HG02678 (cell line): Measurements from ENCODE around the gene CCDC152.
"Not testable (repeated sequence)": the region's sequence is repeated elsewhere in the genome, so short reads cannot be mapped to it uniquely, and the experiment has no call there.

Experiments used
- ATAC-seq: cut with Tn5 transposase; IDR thresholded peaks from one replicate; pipeline ENCODE4 v1.9.1; 2021; ENCODE audit warnings: mild to moderate bottlenecking, moderate library complexity; ENCODE audit not compliant: unreplicated experiment

The CCDC152 gene, protein sequence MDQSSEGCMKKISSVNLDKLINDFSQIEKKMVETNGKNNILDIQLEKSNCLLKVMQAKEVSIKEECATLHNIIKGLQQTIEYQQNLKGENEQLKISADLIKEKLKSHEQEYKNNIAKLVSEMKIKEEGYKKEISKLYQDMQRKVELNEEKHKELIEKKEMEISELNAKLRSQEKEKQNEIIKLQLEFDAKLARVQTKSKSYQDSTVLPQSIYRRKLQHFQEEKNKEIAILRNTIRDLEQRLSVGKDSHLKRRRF

DNA sequence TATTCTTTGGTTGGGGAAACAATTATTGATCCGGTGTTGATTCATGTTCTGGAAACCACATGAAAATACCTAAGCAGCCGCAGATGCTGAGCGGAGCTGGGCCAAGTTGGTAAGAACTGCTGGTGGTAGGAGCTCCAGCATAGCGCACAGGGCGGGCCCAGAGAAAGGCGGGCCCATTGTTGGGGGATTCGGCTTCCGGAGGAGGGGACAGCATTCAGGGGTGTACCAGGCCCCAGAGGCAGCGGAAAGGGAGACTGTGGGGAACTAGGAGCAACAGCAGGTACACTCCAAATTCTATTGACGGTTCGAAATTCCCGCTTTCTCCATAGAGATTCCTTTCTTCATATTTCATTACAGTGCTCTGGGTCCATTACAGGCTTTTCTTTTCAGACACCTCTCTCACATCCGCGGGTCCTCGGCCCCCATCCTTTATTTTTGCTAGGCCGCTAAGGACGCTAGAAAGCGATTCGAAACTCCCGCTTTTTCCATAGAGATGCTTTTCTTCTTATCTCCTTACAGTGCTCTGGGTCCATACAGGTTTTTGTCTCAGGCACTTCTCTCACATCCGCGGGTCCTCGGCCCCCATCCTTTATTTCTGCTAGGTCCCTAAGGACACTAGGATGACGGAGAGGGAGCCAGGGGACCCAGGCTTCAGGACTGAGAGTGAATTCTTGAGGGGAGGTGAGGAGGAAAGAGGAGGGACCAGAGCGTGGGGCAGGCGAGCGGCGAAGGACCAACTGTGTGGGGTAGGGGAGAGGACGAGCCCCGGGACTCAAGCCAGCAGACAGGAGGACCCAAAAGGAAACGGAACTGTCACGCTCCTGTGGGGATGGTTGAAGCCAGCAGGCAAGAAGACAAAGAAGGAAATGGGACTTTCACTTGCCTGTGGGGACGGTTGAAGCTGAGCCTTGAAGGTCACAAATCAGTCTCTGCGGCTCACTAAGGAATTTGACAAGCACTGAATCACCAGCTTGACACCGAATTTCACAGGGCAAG is at the start of gene CCDC152:
Gene CCDC152 (plus strand): TSS at position 213 of the 996 bp plus-strand sequence. CDS start 2,304 bp downstream, outside the sequence.
- ATAC-seq: peak; percentile 86

DNA sequence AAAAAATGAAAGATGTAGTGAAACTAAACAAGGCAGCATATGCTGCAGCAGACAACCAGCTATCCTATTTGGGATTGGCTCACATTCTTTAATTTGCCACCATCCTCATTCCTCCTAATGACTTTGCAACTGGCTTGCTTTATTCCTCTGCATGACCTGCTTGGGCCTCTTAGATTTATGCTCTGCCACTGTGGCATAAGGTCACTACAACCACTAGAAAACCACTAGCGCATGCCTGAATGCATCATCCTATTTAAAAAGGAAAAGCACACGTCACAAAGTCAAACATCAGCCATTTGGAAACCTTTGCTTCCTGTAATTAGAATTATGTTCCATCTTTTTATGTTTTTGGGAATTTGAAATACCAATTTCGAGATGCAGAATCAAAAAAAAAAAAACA is 40.8 kb upstream of the CCDC152 start:
- no peak for ATAC-seq

DNA sequence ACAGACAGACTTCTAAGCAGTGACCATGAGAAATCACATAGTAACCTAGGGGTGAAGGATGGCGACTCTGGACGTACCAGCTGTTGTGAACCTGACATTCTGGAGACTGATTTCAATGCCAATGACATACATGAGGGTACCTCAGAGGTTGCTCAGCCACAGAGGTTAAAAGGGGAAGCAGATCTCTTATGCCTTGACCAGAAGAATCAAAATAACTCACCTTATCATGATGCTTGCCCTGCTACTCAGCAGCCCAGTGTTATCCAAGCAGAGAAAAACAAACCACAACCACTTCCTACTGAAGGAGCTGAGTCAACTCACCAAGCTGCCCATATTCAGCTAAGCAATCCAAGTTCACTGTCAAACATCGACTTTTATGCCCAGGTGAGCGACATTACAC is 38.0 kb upstream of the CCDC152 start:
- peak; percentile 76 for ATAC-seq

DNA sequence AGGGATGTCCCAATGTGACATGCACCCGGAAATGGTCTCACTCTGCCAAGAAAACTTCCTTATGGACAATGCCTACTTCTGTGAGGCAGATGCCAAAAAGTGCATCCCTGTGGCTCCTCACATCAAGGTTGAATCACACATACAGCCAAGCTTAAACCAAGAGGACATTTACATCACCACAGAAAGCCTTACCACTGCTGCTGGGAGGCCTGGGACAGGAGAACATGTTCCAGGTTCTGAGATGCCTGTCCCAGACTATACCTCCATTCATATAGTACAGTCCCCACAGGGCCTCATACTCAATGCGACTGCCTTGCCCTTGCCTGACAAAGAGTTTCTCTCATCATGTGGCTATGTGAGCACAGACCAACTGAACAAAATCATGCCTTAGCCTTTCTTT is 37.6 kb upstream of the CCDC152 start:
- peak; percentile 14 for ATAC-seq

DNA sequence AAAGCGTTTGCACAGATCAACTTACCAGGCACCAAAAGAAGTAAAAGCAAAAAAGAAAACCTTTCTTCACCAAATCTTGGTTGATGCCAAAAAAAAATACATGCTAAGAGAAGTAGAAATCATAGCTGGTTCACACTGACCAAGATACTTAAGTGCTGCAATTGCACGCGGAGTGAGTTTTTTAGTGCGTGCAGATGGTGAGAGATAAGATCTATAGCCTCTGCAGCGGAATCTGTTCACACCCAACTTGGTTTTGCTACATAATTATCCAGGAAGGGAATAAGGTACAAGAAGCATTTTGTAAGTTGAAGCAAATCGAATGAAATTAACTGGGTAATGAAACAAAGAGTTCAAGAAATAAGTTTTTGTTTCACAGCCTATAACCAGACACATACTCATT is 36.4 kb upstream of the CCDC152 start:
- ATAC-seq: no peak

DNA sequence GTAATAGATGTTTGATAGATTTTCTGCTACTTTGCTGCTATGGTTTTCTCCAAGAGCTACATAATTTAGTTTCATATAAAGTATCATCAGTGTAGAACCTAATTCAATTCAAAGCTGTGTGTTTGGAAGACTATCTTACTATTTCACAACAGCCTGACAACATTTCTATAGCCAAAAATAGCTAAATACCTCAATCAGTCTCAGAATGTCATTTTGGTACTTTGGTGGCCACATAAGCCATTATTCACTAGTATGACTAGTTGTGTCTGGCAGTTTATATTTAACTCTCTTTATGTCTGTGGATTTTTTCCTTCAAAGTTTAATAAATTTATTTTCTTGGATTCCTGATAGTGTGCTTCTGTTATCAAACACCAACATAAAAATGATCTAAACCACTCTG is 35.1 kb upstream of the CCDC152 start:
- no peak for ATAC-seq

DNA sequence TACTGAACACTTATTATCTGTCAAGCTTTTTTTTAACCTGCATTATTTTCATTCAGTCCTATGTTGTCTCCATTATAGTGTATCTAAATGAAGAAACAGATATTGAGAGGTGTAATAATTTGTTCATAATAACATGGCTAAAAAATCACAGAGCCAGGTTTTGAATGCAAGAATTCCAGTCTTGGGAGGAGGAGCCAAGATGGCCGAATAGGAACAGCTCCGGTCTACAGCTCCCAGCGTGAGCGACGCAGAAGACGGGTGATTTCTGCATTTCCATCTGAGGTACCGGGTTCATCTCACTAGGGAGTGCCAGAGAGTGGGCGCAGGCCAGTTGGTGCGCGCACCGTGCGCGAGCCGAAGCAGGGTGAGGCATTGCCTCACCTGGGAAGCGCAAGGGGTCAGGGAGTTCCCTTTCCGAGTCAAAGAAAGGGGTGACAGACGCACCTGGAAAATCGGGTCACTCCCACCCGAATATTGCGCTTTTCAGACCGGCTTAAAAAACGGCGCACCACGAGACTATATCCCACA is 22.0 kb upstream of the CCDC152 start:
- ATAC-seq: not testable (repeated sequence)

DNA sequence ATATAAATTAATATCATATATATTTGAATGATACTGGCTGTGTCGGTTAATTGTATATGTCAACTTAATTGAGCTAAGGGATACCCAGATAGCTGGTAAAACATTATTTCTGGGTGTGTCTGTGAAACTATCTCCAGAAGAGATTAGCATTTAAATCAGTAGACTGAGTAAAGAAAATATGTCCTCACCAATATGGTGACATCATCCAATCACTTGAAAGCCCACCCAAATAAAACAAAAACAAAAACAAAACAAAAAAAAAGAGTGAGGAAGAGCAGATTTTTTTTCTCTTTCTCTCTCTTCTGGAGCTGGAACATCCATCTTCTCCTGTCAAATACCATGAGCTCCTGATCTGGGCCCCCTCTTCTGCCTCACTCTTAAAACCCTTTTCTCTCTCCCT is 15.7 kb upstream of the CCDC152 start:
- no peak for ATAC-seq

DNA sequence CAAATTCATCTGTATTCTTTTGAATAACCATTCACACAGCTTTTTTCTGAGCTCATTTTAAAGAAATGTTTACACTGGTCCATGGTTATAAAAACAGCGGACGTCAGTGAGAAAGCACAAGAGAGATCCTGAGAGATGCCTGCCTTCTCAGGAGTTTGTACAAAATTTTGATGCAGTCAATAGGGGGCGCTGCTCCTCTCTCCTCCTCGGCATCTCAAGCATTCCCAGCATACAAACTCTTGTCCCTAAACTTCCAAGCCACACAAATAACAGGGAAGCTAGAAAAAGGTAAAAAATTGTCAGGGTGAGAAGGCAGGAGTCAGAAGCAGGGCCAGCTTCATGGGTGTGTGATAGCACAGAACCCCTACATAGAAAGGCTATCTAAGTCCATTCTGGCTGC is 11.2 kb upstream of the CCDC152 start:
- ATAC-seq: no peak

DNA sequence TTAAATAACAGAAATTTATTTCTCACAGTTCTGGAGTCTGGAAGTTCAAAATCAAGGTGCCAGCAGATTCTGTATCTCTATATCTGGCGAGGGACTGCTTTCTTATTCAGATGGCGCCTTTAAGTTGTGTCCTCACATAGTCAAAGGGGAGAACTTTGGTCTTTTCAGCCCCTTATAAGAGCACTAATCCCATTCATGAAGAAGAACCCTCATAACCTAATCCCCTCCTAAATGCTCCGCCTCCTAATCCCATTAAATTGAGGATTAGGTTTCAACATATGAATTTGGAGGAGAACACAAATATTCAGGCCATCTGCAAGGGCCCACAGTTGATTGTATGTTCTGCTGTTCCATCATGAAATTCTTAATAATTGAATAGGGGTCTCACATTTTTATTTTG is 10.8 kb upstream of the CCDC152 start:
- no peak for ATAC-seq

DNA sequence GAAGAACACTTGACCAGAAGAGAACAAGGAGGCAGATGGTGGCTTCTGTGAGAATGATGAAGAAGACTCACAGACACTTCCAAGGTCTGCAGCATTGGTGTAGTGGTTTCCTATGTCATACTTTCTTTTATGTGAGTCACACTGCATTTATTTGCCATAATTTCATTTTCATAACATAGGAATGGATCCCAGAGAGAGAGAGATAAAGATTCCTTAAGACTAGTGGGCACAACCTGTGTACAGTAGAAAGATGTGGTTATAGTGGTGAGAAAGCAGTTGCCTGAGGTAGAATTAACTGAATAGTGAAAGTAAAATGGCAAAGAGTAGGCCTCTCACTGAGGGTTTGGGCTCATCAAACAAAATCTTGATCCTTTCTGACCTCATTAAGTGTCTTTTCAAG is 7.6 kb upstream of the CCDC152 start:
- ATAC-seq: no peak

DNA sequence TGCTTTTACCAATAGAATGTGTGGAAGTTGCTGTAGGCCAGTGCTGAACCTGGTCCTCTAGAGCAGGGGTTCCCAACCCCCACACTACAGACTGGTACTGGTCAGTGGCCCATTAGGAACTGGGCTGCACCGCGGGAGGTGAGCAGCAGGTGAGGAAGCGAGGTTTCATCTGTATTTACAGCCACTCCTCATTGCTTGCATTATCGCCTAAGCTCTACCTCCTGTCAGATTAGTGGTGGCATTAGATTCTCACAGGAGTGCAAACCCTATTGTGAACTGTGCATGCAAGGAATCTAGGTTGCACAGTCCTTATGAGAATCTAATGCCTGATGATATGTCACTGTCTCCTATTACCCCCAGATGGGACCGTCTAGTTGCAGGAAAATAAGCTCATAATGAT is 6.1 kb upstream of the CCDC152 start:
- no peak for ATAC-seq

DNA sequence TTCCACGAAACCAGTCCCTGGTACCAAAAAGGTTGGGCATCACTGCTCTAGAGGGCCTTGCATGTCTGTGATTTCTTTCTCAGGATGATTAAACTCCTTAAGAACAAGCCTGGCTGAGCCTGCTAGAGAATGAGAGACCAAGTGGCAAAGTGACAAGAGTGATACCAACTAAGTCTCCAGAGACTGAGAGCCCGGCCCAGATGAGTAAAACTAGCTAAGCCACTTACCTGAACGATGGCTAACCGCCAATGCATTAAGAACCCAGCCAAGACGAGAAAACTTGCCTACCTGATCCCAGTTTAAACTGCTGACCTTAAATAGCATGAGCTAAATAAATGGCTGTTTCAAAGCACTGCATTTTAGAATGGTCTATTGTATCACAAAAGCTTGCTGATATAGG is 5.6 kb upstream of the CCDC152 start:
- no peak for ATAC-seq

DNA sequence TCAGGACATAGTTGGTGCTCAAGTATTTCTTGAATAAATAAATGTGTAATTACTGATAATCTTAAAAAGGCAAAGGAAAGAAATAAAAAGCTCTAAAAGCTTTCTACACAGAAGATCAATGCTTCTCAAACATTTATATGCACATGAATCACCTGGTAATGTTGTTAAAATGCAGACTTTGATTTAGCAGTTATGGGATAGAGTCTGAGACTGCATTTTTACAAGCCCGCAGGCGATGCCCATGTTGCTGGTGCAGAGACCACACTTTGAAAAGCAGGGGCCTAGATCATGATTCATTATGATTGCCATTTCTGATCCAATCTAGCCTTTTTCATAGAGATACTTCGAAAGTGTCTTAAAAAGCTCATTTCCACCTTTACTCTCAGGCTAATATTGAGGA is 3.5 kb upstream of the CCDC152 start:
- no peak for ATAC-seq

DNA sequence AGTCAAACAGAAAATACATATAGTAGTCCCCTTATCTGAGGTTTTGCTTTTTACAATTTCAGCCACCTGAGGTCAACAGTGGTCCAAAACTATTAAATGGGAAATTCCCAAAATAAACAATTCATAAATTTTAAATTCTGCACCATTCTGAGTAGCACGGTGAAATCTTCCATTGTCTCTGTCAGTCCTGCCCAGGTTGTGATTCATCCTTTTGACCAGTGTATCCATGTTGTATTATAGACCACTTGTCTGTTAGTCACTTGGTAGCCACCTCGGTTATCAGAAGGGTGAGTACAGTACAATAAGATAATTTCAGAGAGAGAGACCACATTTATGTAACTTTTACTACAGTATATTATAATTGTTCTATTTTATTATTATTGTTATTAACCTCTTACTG is 2.8 kb downstream of the CCDC152 start:
- no peak for ATAC-seq

DNA sequence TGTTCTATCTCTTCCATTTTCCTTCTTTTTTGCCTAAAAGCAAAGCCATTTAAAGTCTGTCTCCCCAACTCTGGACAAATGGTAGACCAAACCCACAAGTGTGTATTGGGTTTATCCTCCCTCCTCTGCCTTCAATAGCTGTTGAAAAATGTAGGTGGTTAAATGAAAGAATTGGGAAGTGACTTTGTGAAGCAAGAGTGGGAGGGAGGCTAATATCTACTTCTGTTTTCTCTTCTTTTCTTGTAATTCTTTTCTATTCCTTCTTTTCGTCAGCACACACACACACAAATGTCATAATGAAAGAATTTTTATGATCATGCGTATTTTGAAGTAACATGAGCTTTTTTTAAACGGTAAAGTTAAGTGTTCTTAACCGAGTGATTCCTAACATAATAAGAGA is 3.8 kb downstream of the CCDC152 start:
- no peak for ATAC-seq

DNA sequence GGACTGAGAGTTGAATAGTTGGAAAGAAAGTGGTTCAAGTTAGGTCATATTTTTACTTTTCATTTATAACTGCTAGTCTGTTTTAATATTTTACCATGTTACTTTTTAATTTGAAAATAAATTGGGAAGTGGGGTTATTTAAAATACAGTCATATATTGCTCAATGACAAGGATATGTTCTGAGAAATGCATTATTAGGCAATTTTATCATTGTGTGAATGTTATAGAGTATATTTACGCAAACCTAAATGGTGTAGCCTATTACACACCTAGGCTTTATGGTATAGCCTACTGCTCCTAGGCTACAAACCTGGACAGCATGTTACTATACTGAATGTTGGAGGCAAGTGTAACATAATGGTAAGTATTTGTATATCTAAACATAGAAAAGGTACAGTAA is 5.2 kb downstream of the CCDC152 start:
- ATAC-seq: no peak

DNA sequence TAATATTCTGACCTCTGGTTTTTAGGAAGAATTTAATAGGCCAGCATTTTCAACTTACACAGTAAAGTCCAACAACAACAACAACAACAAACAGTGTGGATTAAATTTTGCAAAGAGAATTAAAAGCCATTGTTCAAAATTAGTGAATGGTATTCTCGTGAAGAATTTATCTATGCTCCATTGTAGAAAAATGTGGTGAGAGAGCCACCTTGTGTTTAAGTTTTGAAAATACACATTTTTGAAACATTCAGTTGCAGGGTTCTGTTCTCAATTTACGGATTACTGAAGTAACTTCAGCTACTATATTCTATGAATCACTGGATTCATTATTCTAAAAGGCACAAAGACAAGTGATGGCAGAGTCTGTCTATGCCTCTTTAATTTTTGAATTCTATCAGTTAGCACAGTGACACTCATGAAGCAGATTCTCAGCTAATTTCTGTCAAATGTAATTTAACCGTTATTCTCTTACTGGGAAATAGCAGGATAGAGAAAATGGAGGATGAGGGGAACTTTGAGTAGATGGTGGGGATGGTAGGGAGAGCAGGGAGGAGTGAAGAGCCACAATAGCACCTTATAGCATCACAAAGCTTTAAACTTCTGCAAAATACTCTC is 11.0 kb downstream of the CCDC152 start:
- peak; percentile 59 for ATAC-seq

DNA sequence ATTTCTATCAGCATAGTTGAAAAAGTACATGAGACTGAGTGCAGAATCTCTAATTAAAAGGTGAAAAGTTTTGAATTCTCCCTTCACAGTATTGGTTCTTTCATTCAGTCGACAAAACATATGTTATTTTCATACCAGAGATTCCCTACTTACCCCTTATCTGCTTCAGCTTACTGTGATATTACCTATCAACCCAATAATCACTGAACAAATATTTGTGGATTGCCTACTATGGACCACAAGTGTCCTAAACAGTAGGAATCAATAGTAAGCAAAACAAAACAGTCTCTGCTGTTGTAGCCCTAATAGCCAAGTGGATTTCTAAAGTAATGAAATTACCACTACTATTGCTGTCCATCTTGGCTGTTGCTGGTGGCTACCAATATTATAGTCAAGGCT is 11.5 kb downstream of the CCDC152 start:
- no peak for ATAC-seq

DNA sequence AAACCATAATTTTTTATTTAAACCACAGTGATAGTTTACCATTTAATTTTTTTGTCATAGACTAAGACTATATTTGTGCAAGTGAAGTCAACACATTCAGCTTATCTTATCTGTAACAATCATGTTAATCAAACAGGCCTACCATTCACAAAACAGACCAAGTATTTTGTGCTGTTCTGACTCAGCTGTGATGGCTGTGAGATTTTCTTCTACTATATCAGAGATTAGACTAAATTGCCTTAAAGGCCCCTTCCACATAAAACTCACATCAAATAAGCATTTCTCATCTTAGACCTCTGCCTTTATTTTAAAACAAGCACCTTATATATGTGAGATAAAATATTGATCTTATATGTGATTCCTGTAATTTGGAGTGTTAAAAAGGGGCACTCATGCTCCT is 13.4 kb downstream of the CCDC152 start:
- no peak for ATAC-seq

DNA sequence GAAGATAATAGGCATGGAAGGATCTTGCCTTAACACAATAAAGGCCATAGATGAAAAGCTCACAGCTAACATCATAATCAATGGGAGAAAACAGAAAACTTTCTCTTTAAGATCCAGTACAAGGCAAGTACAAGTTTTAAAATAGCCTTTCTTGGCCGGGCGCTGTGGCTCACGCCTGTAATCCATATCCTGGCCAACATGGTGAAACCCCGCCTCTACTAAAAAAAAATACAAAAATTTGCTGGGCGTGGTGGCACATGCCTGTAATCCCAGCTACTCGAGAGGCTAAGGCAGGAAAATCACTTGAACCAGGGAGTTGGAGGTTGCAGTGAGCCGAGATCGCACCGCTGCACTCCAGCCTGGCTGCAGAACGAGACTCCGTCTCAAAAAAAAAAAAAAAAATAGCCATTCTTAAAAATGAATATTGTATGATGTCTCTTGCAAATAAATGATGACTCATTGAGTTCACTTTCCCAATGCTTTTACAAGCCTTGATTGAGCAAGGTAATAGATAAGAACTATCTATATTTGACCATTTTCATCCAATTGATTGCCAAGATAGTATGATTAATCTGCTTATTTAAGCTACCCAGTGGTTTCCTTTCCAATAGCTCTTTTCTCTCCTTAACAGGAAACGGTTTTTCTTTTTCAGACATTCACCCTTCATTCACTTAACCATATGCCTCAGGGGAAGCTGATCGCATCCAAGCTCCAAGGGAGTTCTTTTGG is 15.8 kb downstream of the CCDC152 start:
- no peak for ATAC-seq
